HG03432 (cell line): Measurements from ENCODE around the gene ARMC9.

Experiments used
- ATAC-seq: cut with Tn5 transposase; IDR thresholded peaks from one replicate; pipeline ENCODE4 v1.9.1; 2021; ENCODE audit warnings: mild to moderate bottlenecking, moderate library complexity; ENCODE audit not compliant: unreplicated experiment

The ARMC9 gene

GRCh38 chr2:231410293-231411004 is 212.0 kb downstream of the ARMC9 start:
- no peak for ATAC-seq

GRCh38 chr2:231411237-231411636 is 212.8 kb downstream of the ARMC9 start:
- no peak for ATAC-seq

DNA sequence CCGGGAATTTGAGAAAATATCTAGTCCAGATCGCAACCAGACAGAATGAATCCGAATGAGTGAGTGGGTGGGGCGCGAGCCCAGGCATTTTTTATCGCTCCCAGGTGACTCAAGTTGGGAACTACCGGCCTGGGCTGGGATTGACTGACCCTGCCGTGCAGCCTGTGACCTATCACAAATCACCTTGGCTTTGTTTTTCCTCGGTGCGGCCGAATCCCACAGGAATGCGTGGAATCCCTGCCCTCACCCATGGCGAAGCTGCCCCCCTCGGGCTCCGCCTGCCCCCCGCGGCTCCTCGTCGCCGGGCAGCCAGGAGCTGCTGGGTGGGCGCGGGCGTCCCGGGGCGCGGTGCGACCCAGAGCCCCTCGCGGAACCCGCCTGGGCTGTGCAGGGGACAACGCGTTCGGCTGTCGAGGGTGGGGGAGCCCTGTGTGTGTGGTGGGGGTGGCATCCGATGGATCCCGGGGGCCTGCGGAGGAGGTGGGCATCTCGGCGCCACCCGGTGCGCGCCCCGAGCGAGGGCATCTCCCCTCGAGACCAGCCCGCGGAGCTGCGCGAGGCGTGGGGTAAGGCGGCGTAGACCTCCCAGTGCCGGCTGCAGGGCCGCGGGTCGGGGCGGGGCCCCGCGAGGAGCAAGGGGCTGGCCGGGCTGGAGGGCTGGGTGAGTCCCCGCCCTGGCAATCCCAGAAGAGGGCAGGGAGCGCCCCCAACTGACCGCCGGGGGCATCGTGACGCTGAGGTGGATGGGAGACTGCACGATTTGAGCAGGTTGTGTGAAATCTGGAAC is 213.6 kb downstream of the ARMC9 start:
- peak; percentile 99 for ATAC-seq

DNA sequence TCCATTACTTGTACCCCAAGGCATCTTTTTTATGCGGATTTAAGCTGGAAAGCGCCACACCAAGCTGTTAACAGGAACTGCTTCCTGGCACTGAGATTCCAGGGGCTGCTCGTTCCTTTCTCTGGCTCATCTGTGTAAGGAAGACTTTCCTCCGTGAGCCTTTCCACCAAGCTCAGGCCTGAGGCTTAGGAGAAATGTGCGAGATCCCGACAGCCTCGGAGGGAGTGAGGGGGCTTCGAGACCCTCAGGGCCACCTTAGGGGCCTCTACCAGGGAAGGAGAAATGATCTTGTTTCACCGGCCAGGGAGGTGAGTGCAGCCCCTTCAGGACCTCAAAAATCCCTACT is 214.2 kb downstream of the ARMC9 start:
- peak; percentile 3 for ATAC-seq

DNA sequence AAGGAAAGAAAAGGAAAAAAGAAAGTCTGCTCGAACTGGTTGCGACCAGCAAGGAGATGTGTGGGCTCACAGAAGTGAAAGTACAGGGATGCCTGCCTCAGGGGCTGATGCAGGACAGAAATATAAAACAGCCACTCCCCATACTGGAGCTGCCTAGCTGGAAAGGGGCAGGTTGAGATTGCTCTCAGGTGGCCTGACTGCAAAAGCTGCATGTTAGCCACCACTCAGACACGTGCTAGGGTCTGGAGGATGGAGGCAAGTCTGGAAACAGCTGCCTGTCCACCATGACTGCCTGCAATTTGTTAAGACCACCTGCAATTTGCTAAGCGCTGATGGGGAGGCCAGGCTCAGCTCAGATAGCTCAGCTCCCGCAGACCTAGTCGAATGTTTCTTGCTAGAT is 215.0 kb downstream of the ARMC9 start:
- no peak for ATAC-seq

- no peak for ATAC-seq
These were observed 215.6 kb downstream of the ARMC9 start for GRCh38 chr2:231413921-231414476.

- no peak for ATAC-seq
These were observed 216.6 kb downstream of the ARMC9 start for GRCh38 chr2:231415029-231415428.

DNA sequence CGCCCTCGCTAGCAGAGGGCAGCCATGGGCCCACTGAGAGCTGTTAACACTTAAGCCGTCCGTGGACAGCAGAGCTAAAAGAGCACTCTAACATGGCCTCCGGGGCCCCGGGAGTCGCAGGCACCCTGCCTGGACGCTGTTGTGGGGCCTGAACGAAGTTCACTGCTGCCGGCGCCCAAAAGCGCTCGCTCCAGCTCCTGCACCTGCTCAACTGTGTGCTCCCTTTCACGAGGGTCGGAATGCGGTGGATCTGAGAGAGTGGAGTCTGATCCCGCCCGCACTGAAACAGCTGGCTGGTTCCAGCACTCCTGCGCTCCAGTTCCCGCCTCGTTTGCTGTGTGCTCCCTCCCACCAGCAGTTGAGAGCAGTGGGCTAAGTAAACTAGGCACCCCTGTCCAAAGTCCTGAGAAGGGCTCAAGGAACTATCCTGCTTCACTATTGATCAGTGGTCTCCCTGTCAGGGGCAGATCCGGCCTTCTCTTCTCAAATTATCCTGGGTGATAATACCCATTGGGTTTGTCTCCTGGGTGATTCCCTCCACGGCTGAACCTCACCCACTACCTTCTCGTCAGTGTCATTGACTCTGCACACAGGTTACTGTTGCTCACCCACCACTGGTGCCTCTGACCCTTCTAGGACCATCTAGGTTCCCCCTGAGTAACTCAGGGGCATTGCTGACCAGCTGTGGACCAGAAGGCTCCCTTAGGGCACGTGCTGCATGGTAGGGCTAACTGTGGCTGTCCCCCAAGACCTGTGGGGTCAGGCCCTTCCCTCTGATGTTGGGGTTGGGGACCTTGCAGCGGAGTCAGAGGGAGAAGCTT is 220.6 kb downstream of the ARMC9 start:
- ATAC-seq, result no peak

- ATAC-seq, result no peak
These were observed 222.7 kb downstream of the ARMC9 start for GRCh38 chr2:231421051-231421580.

- ATAC-seq, result no peak
These were observed 223.6 kb downstream of the ARMC9 start for GRCh38 chr2:231422056-231422455.

- ATAC-seq, result no peak
These were observed 224.7 kb downstream of the ARMC9 start for GRCh38 chr2:231423176-231423575.
